ENCODE measurements around the gene MYRIP. TPM values are rescaled to one million over a fixed set of nuclear protein-coding genes. Genes with fewer than 3 reads are reported as not detected.
"Not testable (repeated sequence)": the region's sequence is repeated elsewhere in the genome, so short reads cannot be mapped to it uniquely, and the experiment has no call there.

Gene MYRIP
- total RNA-seq (2014; rRNA removed; shearing (Covaris generic); ENCODE audit: low replicate concordance), result 19.0 and 36.1 TPM in 2 replicates

DNA sequence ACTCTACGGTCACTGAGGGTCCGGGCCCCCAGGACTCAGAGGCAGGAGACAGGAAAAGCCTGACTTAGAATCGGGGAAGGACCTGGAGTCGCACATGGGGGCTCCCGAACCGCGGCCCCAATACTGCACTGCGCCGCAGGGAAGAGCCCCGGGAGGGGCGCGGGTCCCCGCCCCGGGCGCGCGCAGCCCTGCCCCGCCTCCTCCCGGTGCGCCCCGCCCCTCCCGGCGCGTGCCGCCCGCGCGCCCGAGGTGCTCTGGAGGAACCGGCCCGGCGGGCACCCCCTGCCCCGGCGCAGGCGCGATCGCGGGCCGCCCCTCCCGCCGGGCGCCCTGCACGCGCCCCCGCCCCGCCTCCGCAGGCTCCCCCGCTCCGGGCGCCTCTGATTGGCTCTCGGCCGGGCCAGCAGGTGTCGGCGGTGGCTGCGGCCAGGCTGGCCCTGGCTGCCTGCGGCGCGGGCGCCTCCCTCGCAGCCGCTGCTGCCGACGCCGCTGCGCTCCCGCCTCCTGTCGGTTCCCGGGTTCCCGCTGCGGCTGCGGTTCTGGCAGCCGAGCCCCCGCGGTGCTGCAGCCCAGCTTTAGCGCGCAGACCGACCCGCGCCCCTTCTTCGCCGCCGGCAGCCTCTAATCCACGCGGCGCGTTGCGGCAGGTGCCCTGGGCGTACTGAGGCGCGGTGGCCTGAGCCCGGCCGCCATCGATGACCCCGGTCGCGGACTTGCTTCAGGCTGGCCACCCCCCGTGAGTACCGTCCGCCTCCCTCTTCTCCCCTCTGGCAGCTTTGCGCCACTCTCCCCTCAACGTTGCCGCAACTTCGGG is at the start of gene MYRIP:
MYRIP (plus strand) TSS at position 429 of the 814 bp plus-strand sequence. CDS start 91,208 bp downstream, outside the sequence.
- H3K4me2 ChIP-seq (ENCODE audit: low read depth, low read length, poor library complexity, severe bottlenecking), result peak within 1 kb of the TSS; percentile 99

DNA sequence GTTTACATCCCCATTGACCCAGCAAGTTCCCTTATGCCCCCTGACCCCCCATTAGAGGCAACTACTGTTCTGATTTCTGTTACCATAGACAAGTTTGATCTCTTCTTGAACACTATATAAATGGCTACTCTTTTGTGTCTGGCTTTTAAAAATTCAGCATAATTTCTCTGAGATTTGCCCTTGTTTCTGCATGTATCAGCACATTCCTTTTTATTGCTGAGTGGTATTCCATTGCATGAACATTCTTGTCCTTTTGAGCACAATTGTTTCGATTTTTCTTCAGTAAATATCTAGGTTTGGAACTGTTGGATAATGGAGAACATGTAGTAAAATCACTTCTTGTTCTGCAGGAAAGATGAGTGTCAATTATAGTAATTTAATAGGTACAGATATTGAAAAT is 49.1 kb upstream of the MYRIP start:
- Histone ChIP-seq H3K36me3 (ENCODE audit: insufficient read depth, low read length) (no peaks in the 10 kb centered on the region; the same call in 1 of the 2 replicates), H3K4me3 (ENCODE audit: low read length) (no peak overlapping the region), H3K27me3 (ENCODE audit: low read length) (no peaks in the 10 kb centered on the region), H2AFZ (ENCODE audit: low read length) (no peak overlapping the region), H3K9me3 (ENCODE audit: low read length) (no peaks in the 10 kb centered on the region), H3K4me1 (ENCODE audit: low read length) (peaks cover 13% of the 10 kb centered on the region), H3K27ac (ENCODE audit: low read length) (no peak overlapping the region), H3K79me2 (ENCODE audit: low read length) (no peaks in the 10 kb centered on the region), H4K20me1 (ENCODE audit: insufficient read depth, low read depth, low read length) (no peaks in the 10 kb centered on the region), H3K9ac (ENCODE audit: low read length) (no peak overlapping the region), H3K9me2 (replicated peaks; ENCODE audit: insufficient read depth, low read length) (no peaks in the 10 kb centered on the region), H3K4me2 (ENCODE audit: low read depth, low read length, poor library complexity, severe bottlenecking) (no peak overlapping the region)
- no peak for DNase-seq

More for the DNA sequence above, at the start of gene MYRIP:
- no peaks in the 10 kb centered on the region for H3K9me2 ChIP-seq (replicated peaks; ENCODE audit: insufficient read depth, low read length)
- peaks cover 70% of the 10 kb centered on the region for H3K4me1 ChIP-seq (ENCODE audit: low read length)
- H3K27ac ChIP-seq (ENCODE audit: low read length), result peak within 1 kb of the TSS; percentile 81
- H3K9me3 ChIP-seq (ENCODE audit: low read length), result no peaks in the 10 kb centered on the region
- H3K36me3 ChIP-seq (ENCODE audit: insufficient read depth, low read length), result peaks cover 12% of the 10 kb centered on the region
- peaks cover 47% of the 10 kb centered on the region for H3K79me2 ChIP-seq (ENCODE audit: low read length)
- peak within 1 kb of the TSS; percentile 46; the same call in 1 of the 2 replicates for H2AFZ ChIP-seq (ENCODE audit: low read length)
- H3K4me3 ChIP-seq (ENCODE audit: low read length), result peak within 1 kb of the TSS; percentile 72
- peak; percentile 92 for DNase-seq
- H4K20me1 ChIP-seq (ENCODE audit: insufficient read depth, low read depth, low read length), result peaks cover 8% of the 10 kb centered on the region; the same call in 1 of the 2 replicates
- H3K27me3 ChIP-seq (ENCODE audit: low read length), result no peaks in the 10 kb centered on the region
- H3K9ac ChIP-seq (ENCODE audit: low read length), result peak within 1 kb of the TSS; percentile 93

DNA sequence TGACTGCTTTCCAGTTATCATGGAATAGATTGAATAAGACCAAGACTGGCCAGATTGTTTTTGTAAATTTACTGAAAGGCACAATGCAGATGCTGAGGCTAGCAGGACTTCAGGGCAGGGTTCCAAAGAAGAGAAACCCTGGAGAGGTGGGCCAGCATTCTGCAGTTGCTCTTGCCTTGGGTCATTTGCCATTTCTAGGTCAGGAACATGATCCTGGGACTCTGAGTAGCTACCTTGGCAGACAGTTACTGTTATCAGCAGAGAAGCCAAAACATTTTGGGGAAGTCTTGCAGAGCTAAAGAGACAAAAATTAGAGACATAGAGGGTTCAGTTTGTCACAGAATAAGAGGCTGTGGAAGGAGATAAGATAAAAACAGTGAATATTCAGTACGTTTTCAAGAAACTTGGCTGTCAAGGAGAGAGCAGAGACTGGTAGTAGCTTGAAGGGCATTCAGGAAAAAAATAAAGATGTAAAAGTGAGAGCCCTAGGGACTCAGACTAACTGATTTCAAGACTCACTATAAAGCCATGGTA is 46.8 kb upstream of the MYRIP start:
- Histone ChIP-seq H3K36me3 (ENCODE audit: insufficient read depth, low read length) (no peaks in the 10 kb centered on the region; the same call in 1 of the 2 replicates), H3K4me1 (ENCODE audit: low read length) (peaks cover 18% of the 10 kb centered on the region), H4K20me1 (ENCODE audit: insufficient read depth, low read depth, low read length) (no peaks in the 10 kb centered on the region), H3K9ac (ENCODE audit: low read length) (no peak overlapping the region), H2AFZ (ENCODE audit: low read length) (no peak overlapping the region), H3K27me3 (ENCODE audit: low read length) (no peaks in the 10 kb centered on the region), H3K27ac (ENCODE audit: low read length) (no peak overlapping the region), H3K79me2 (ENCODE audit: low read length) (no peaks in the 10 kb centered on the region), H3K4me3 (ENCODE audit: low read length) (no peak overlapping the region), H3K9me3 (ENCODE audit: low read length) (no peaks in the 10 kb centered on the region), H3K9me2 (replicated peaks; ENCODE audit: insufficient read depth, low read length) (no peaks in the 10 kb centered on the region), H3K4me2 (ENCODE audit: low read depth, low read length, poor library complexity, severe bottlenecking) (no peak overlapping the region)
- DNase-seq, result no peak

DNA sequence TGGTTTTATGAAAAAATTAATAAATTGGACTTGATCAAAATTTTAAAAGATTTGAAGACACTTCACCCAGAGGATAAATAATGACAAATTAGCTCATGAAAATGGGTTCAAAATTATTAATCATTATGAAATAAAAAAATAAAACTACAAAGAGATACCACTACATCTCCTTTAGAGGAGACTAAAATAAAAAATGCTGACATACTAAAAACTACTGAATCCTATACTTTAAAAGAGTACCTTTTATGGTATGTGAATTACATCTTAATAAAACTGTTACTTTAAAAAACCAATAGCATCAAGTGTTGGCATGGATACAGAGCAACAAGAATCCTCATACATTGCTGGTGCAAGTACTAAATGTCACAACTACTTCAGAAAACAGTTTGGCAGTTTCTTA is 46.0 kb upstream of the MYRIP start:
- Histone ChIP-seq H3K9ac (ENCODE audit: low read length) (no peak overlapping the region), H3K36me3 (ENCODE audit: insufficient read depth, low read length) (no peaks in the 10 kb centered on the region; the same call in 1 of the 2 replicates), H3K79me2 (ENCODE audit: low read length) (no peaks in the 10 kb centered on the region), H3K4me2 (ENCODE audit: low read depth, low read length, poor library complexity, severe bottlenecking) (no peak overlapping the region), H3K4me1 (ENCODE audit: low read length) (peaks cover 18% of the 10 kb centered on the region), H4K20me1 (ENCODE audit: insufficient read depth, low read depth, low read length) (no peaks in the 10 kb centered on the region), H3K9me3 (ENCODE audit: low read length) (no peaks in the 10 kb centered on the region), H3K27me3 (ENCODE audit: low read length) (no peaks in the 10 kb centered on the region), H3K4me3 (ENCODE audit: low read length) (no peak overlapping the region), H3K27ac (ENCODE audit: low read length) (no peak overlapping the region), H3K9me2 (replicated peaks; ENCODE audit: insufficient read depth, low read length) (no peaks in the 10 kb centered on the region), H2AFZ (ENCODE audit: low read length) (no peak overlapping the region)
- no peak for DNase-seq

DNA sequence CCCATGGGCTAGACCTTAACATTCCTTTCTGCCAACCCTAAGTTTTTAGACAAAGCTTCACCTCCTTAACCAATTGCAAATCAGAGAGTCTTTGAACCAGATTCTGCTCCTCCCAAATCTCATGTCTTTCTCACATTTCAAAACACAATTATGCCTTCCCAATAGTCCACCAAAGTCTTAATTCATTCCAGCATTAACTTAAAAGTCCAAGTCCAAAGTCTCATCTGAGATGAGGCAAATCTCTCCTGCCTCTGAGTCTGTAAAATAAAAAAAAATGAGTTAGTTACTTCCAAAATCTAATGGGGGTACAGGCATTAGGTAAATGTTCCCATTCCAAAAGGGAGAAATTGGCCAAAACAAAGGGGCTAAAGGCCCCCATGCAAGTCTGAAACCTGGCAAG is 43.8 kb upstream of the MYRIP start:
- Histone ChIP-seq H3K27ac (ENCODE audit: low read length) (no peak overlapping the region), H2AFZ (ENCODE audit: low read length) (no peak overlapping the region), H3K9me3 (ENCODE audit: low read length) (no peaks in the 10 kb centered on the region), H3K9me2 (replicated peaks; ENCODE audit: insufficient read depth, low read length) (no peaks in the 10 kb centered on the region), H3K9ac (ENCODE audit: low read length) (no peak overlapping the region), H3K27me3 (ENCODE audit: low read length) (no peaks in the 10 kb centered on the region), H3K79me2 (ENCODE audit: low read length) (no peaks in the 10 kb centered on the region), H4K20me1 (ENCODE audit: insufficient read depth, low read depth, low read length) (no peaks in the 10 kb centered on the region), H3K4me3 (ENCODE audit: low read length) (no peak overlapping the region), H3K36me3 (ENCODE audit: insufficient read depth, low read length) (no peaks in the 10 kb centered on the region; the same call in 1 of the 2 replicates), H3K4me2 (ENCODE audit: low read depth, low read length, poor library complexity, severe bottlenecking) (no peak overlapping the region), H3K4me1 (ENCODE audit: low read length) (peaks cover 27% of the 10 kb centered on the region)
- no peak for DNase-seq

DNA sequence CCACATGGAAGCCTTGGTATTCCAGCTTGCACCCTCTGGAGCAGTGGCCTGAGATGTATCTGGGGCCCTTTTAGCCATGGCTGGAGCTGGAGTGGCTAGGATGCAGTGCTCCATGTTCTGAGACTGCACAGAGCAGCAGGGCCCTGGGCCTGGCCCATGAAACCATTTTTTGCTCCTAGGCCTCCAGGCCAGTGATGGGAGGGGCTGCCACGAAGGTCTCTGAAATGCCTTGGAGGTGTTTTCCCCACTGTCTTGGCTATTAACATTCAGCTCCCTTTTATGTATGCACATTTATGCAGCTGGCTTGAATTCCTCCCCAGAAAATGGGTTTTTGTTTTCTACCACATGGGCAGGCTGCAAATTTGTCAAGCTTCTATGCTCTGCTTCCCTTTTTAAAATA is 43.0 kb upstream of the MYRIP start:
- H3K9me3 ChIP-seq (ENCODE audit: low read length), result no peaks in the 10 kb centered on the region
- no peak overlapping the region for H2AFZ ChIP-seq (ENCODE audit: low read length)
- no peaks in the 10 kb centered on the region for H4K20me1 ChIP-seq (ENCODE audit: insufficient read depth, low read depth, low read length)
- no peak overlapping the region for H3K4me2 ChIP-seq (ENCODE audit: low read depth, low read length, poor library complexity, severe bottlenecking)
- DNase-seq, result peak; percentile 62
- H3K27me3 ChIP-seq (ENCODE audit: low read length), result no peaks in the 10 kb centered on the region
- no peak overlapping the region for H3K9ac ChIP-seq (ENCODE audit: low read length)
- no peaks in the 10 kb centered on the region for H3K9me2 ChIP-seq (replicated peaks; ENCODE audit: insufficient read depth, low read length)
- peaks cover 27% of the 10 kb centered on the region for H3K4me1 ChIP-seq (ENCODE audit: low read length)
- H3K79me2 ChIP-seq (ENCODE audit: low read length), result no peaks in the 10 kb centered on the region
- H3K4me3 ChIP-seq (ENCODE audit: low read length), result no peak overlapping the region
- peak overlapping the region; percentile 73 for H3K27ac ChIP-seq (ENCODE audit: low read length)
- H3K36me3 ChIP-seq (ENCODE audit: insufficient read depth, low read length), result no peaks in the 10 kb centered on the region; the same call in 1 of the 2 replicates

DNA sequence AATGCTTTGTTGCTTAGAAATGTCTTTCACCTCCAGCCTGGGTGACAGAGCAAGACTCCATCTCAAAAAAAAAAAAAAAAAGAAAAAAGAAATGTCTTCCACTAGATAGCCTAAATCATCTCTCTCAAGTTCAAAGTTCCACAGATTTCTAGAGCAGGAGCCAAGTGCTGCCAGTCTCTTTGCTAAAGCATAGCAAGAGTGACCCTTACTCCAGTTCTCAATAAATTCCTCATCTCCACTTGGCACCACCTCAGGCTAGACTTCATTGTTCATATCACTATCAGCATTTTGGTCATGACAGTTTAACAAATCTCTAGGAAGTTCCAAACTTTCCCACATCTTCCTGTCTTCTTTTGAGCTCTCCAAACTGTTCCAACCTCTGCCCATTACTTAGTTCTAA is 42.5 kb upstream of the MYRIP start:
- not testable (repeated sequence) for H3K4me3 ChIP-seq (ENCODE audit: low read length); H3K36me3 ChIP-seq (ENCODE audit: insufficient read depth, low read length); H3K9me2 ChIP-seq (replicated peaks; ENCODE audit: insufficient read depth, low read length); H3K4me2 ChIP-seq (ENCODE audit: low read depth, low read length, poor library complexity, severe bottlenecking); DNase-seq; H4K20me1 ChIP-seq (ENCODE audit: insufficient read depth, low read depth, low read length); H3K27me3 ChIP-seq (ENCODE audit: low read length); H3K9ac ChIP-seq (ENCODE audit: low read length); H3K9me3 ChIP-seq (ENCODE audit: low read length); H3K79me2 ChIP-seq (ENCODE audit: low read length)
- Histone ChIP-seq H3K4me1 (ENCODE audit: low read length) (peaks cover 27% of the 10 kb centered on the region), H3K27ac (ENCODE audit: low read length) (peak overlapping the region; percentile 73), H2AFZ (ENCODE audit: low read length) (peak overlapping the region; percentile 10; the same call in 1 of the 2 replicates)

DNA sequence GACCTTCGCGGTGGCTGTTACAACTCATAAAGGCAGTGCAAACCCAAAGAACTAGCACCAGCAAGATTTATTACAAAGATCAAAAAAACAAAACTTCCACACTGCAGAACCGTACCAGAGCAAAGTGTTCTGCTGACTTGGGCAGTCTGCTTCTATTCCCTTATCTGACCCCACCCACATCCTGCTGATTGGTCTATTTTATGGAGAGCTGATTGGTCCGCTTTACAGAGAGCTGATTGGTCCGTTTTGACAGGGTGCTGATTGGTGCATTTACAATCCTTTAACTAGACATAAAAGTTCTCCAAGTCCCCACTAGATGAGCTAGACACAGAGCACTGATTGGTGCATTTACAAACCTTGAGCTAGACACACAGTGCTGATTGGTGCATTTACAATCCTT is 31.2 kb upstream of the MYRIP start:
- not testable (repeated sequence) for H3K4me2 ChIP-seq (ENCODE audit: low read depth, low read length, poor library complexity, severe bottlenecking); H3K9me2 ChIP-seq (replicated peaks; ENCODE audit: insufficient read depth, low read length); H3K27ac ChIP-seq (ENCODE audit: low read length); H3K9me3 ChIP-seq (ENCODE audit: low read length); H3K4me1 ChIP-seq (ENCODE audit: low read length); H3K4me3 ChIP-seq (ENCODE audit: low read length); H4K20me1 ChIP-seq (ENCODE audit: insufficient read depth, low read depth, low read length); DNase-seq; H3K79me2 ChIP-seq (ENCODE audit: low read length); H3K9ac ChIP-seq (ENCODE audit: low read length); H2AFZ ChIP-seq (ENCODE audit: low read length); H3K27me3 ChIP-seq (ENCODE audit: low read length); H3K36me3 ChIP-seq (ENCODE audit: insufficient read depth, low read length)

Measured in Karpas-422 (cell line).